ENCODE data around the gene AGAP1.

The AGAP1 gene

GRCh38 chr2:235922839-235923238 lies 429.0 kb downstream of the AGAP1 start:
- H3K4me2 ChIP-seq, result no peak overlapping the region
- no peaks in the 10 kb centered on the region for H3K9me3 ChIP-seq
- H4K20me1 ChIP-seq, result 0 out of 2 replicates have a peak, but pooled peaks cover 1% of the 10 kb centered on the region
- H3K36me3 ChIP-seq, result peaks cover 58% of the 10 kb centered on the region
- no peak overlapping the region for H3K4me3 ChIP-seq
- no peak overlapping the region for H3K27ac ChIP-seq
- no peak for TF ChIP-seq Cebpa-rat (IDR thresholded peaks at IDR 0.05)
- H3K4me1 ChIP-seq, result no peaks in the 10 kb centered on the region
- no peak overlapping the region for H3K9ac ChIP-seq
- H3K27me3 ChIP-seq, result no peaks in the 10 kb centered on the region

GRCh38 chr2:235923859-235924674 lies 430.2 kb downstream of the AGAP1 start:
- H3K4me1 ChIP-seq, result no peaks in the 10 kb centered on the region
- no peak overlapping the region for H3K27ac ChIP-seq
- H3K9ac ChIP-seq, result no peak overlapping the region
- no peak overlapping the region for H3K4me2 ChIP-seq
- no peaks in the 10 kb centered on the region for H3K27me3 ChIP-seq
- no peak overlapping the region for H3K4me3 ChIP-seq
- H4K20me1 ChIP-seq, result 0 out of 2 replicates have a peak, but pooled peaks cover 6% of the 10 kb centered on the region
- peaks cover 58% of the 10 kb centered on the region for H3K36me3 ChIP-seq
- TF ChIP-seq Cebpa-rat (IDR thresholded peaks at IDR 0.05), result no peak
- H3K9me3 ChIP-seq, result no peaks in the 10 kb centered on the region

GRCh38 chr2:235924675-235925063 lies 430.8 kb downstream of the AGAP1 start:
- peaks cover 52% of the 10 kb centered on the region for H3K36me3 ChIP-seq
- 0 out of 2 replicates have a peak, but pooled peaks cover 6% of the 10 kb centered on the region for H4K20me1 ChIP-seq
- H3K27me3 ChIP-seq, result no peaks in the 10 kb centered on the region
- H3K4me1 ChIP-seq, result no peaks in the 10 kb centered on the region
- no peaks in the 10 kb centered on the region for H3K9me3 ChIP-seq
- no peak overlapping the region for H3K27ac ChIP-seq
- H3K4me2 ChIP-seq, result no peak overlapping the region
- H3K4me3 ChIP-seq, result no peak overlapping the region
- H3K9ac ChIP-seq, result no peak overlapping the region
- no peak for TF ChIP-seq Cebpa-rat (IDR thresholded peaks at IDR 0.05)

GRCh38 chr2:235925250-235925919 lies 431.5 kb downstream of the AGAP1 start:
- H3K36me3 ChIP-seq, result peaks cover 51% of the 10 kb centered on the region
- H3K4me2 ChIP-seq, result no peak overlapping the region
- H3K4me3 ChIP-seq, result no peak overlapping the region
- H3K27ac ChIP-seq, result no peak overlapping the region
- no peaks in the 10 kb centered on the region for H3K27me3 ChIP-seq
- H4K20me1 ChIP-seq, result 0 out of 2 replicates have a peak, but pooled peaks cover 6% of the 10 kb centered on the region
- no peak for TF ChIP-seq Cebpa-rat (IDR thresholded peaks at IDR 0.05)
- no peaks in the 10 kb centered on the region for H3K4me1 ChIP-seq
- no peaks in the 10 kb centered on the region for H3K9me3 ChIP-seq
- H3K9ac ChIP-seq, result no peak overlapping the region

- H3K36me3 ChIP-seq, result peaks cover 57% of the 10 kb centered on the region
- H3K4me2 ChIP-seq, result no peak overlapping the region
- H3K27me3 ChIP-seq, result no peaks in the 10 kb centered on the region
- H3K4me1 ChIP-seq, result no peaks in the 10 kb centered on the region
- H3K27ac ChIP-seq, result no peak overlapping the region
- H3K9ac ChIP-seq, result no peak overlapping the region
- no peak overlapping the region for H3K4me3 ChIP-seq
- no peaks in the 10 kb centered on the region for H3K9me3 ChIP-seq
- 0 out of 2 replicates have a peak, but pooled peaks cover 6% of the 10 kb centered on the region for H4K20me1 ChIP-seq
- no peak for TF ChIP-seq Cebpa-rat (IDR thresholded peaks at IDR 0.05)
Measured at GRCh38 chr2:235926229-235926628, 432.4 kb downstream of the AGAP1 start.

GRCh38 chr2:235928751-235929370 lies 435.0 kb downstream of the AGAP1 start:
- Histone ChIP-seq H3K9ac (no peak overlapping the region), H3K27me3 (no peaks in the 10 kb centered on the region), H3K4me2 (no peak overlapping the region), H3K4me3 (no peak overlapping the region), H4K20me1 (0 out of 2 replicates have a peak, but pooled peaks cover 6% of the 10 kb centered on the region), H3K9me3 (no peaks in the 10 kb centered on the region), H3K4me1 (no peaks in the 10 kb centered on the region), H3K27ac (no peak overlapping the region), H3K36me3 (peaks cover 77% of the 10 kb centered on the region)
- TF ChIP-seq Cebpa-rat (IDR thresholded peaks at IDR 0.05), result no peak

GRCh38 chr2:235930701-235931100 lies 436.9 kb downstream of the AGAP1 start:
- H3K4me3 ChIP-seq, result no peak overlapping the region
- H3K27ac ChIP-seq, result no peak overlapping the region
- peaks cover 82% of the 10 kb centered on the region for H3K36me3 ChIP-seq
- TF ChIP-seq Cebpa-rat (IDR thresholded peaks at IDR 0.05), result no peak
- H3K4me1 ChIP-seq, result 0 out of 2 replicates have a peak, but pooled peaks cover under 1% of the 10 kb centered on the region
- peaks cover 8% of the 10 kb centered on the region for H3K9me3 ChIP-seq
- H3K9ac ChIP-seq, result no peak overlapping the region
- 0 out of 2 replicates have a peak, but pooled peaks cover 6% of the 10 kb centered on the region for H4K20me1 ChIP-seq
- no peaks in the 10 kb centered on the region for H3K27me3 ChIP-seq
- H3K4me2 ChIP-seq, result no peak overlapping the region

GRCh38 chr2:235931676-235932075 lies 437.8 kb downstream of the AGAP1 start:
- no peak for TF ChIP-seq Cebpa-rat (IDR thresholded peaks at IDR 0.05)
- Histone ChIP-seq H3K36me3 (peaks cover 89% of the 10 kb centered on the region), H3K9ac (no peak overlapping the region), H3K4me1 (peaks cover 11% of the 10 kb centered on the region), H3K9me3 (peaks cover 16% of the 10 kb centered on the region), H4K20me1 (0 out of 2 replicates have a peak, but pooled peaks cover 6% of the 10 kb centered on the region), H3K4me2 (no peak overlapping the region), H3K27me3 (no peaks in the 10 kb centered on the region), H3K4me3 (no peak overlapping the region), H3K27ac (no peak overlapping the region)

GRCh38 chr2:235934059-235934773 lies 440.4 kb downstream of the AGAP1 start:
- TF ChIP-seq Cebpa-rat (IDR thresholded peaks at IDR 0.05), result no peak
- Histone ChIP-seq H3K4me2 (no peak overlapping the region), H3K9ac (0 out of 2 replicates have a peak overlapping the region, but pooled peaks have one; percentile 24), H4K20me1 (no peaks in the 10 kb centered on the region; the same call in 1 of the 2 replicates), H3K36me3 (peaks cover 83% of the 10 kb centered on the region), H3K4me3 (no peak overlapping the region), H3K27ac (no peak overlapping the region), H3K4me1 (peaks cover 28% of the 10 kb centered on the region), H3K9me3 (peaks cover 16% of the 10 kb centered on the region), H3K27me3 (no peaks in the 10 kb centered on the region)
